Panc1 (cell line): Measurements from ENCODE around the gene RASD2. TPM values are rescaled to one million over a fixed set of nuclear protein-coding genes. Genes with fewer than 3 reads are reported as not detected.
A peak's percentile ranks its signal among the peaks of the same experiment; 100 is the strongest.

Source experiments
- ATAC-seq: fragments of 200-7000 bp; cut with Tn5 transposase; 2 replicates; pipeline ENCODE4 v1.9.1; 2020; ENCODE audit warnings: mild to moderate bottlenecking, moderate library complexity
- BruUV-seq: library from RNA; stranded (reverse); fragments of 400-500 nt; replicated peaks from 2 replicates; lab custom pipeline; 2021; lab: Mats Ljungman, UMichigan
- CTCF ChIA-PET: fragments of 300-600 bp; sonication (Branson Sonifier 250); formaldehyde crosslinking; loops from one replicate; lab custom pipeline; 2022; ENCODE audit warnings: antibody characterized with exemption; lab: Charles Lee
- POLR2A ChIA-PET: fragments of 300-600 bp; sonication (Branson Sonifier 250); formaldehyde crosslinking; loops from one replicate; lab custom pipeline; 2022; ENCODE audit warnings: antibody characterized with exemption; lab: Charles Lee
- DNase-seq: peaks from one replicate; pipeline ENCODE4 v3.0.0-alpha.2; 2010; ENCODE audit warnings: low read depth, low spot score
- H3K27ac ChIP-seq: 2 replicates; pipeline ENCODE4 v1.5.1; 2011; ENCODE audit warnings: mild to moderate bottlenecking, low read length, inconsistent platforms
- H3K27me3 ChIP-seq: fragments of 200-500 bp; sonication (Bioruptor generic); 2 replicates; pipeline ENCODE4 v1.6.0; 2014; ENCODE audit warnings: low read length, inconsistent platforms; ENCODE audit not compliant: control insufficient read depth, insufficient read depth
- H3K36me3 ChIP-seq: fragments of 200-500 bp; sonication (Bioruptor generic); 2 replicates; pipeline ENCODE4 v1.5.1; 2014; ENCODE audit warnings: inconsistent platforms, mild to moderate bottlenecking, low read length, moderate library complexity; ENCODE audit not compliant: control insufficient read depth, insufficient read depth
- H3K4me1 ChIP-seq: 2 replicates; pipeline ENCODE4 v1.5.1; 2011; ENCODE audit warnings: inconsistent platforms, mild to moderate bottlenecking, low read length, moderate library complexity; ENCODE audit not compliant: control insufficient read depth, insufficient read depth
- H3K4me3 ChIP-seq, 2 experiments: 2 replicates each; pipeline ENCODE4 v1.5.1; 2011 to 2012; ENCODE audit warnings: low read depth in 2 of 2, low read length in 2 of 2, mild to moderate bottlenecking in 2 of 2, inconsistent platforms in 1 of 2, moderate library complexity in 1 of 2
- H3K9me3 ChIP-seq: fragments of 200-500 bp; sonication (Bioruptor generic); 2 replicates; pipeline ENCODE4 v1.5.1; 2014; ENCODE audit warnings: low read depth, mild to moderate bottlenecking, inconsistent platforms, low read length, moderate library complexity; ENCODE audit not compliant: control insufficient read depth, insufficient read depth
- CTCF ChIP-seq: fragments of 450-650 bp; IDR thresholded peaks from 2 replicates; pipeline ENCODE4 v1.5.1; 2017; ENCODE audit warnings: mild to moderate bottlenecking
- POLR2AphosphoS5 ChIP-seq: IDR thresholded peaks from 2 replicates; pipeline ENCODE4 v1.6.1; 2012; ENCODE audit warnings: mild to moderate bottlenecking, low read depth, low read length, moderate library complexity
- REST ChIP-seq, 2 experiments: IDR thresholded peaks; 2 replicates each; pipeline ENCODE4 v1.6.1; 2011 to 2012; ENCODE audit warnings: low read depth in 2 of 2, control low read depth in 1 of 2, low read length in 1 of 2, mild to moderate bottlenecking in 1 of 2, moderate library complexity in 1 of 2; ENCODE audit not compliant: insufficient read depth in 1 of 2
- SIN3A ChIP-seq: IDR thresholded peaks from 2 replicates; pipeline ENCODE4 v1.6.1; 2012; ENCODE audit warnings: low read depth, mild to moderate bottlenecking, low read length, moderate library complexity, borderline replicate concordance; ENCODE audit not compliant: insufficient read depth
- TCF7L2 ChIP-seq: IDR thresholded peaks from 2 replicates; pipeline ENCODE4 v1.6.1; 2011; ENCODE audit warnings: mild to moderate bottlenecking, low read depth, low read length, inconsistent platforms
- in situ Hi-C: cut with HindIII; loops from 2 replicates; pipeline ENCODE4 v1.10.0; 2016; ENCODE audit warnings: low sequenced_read_pairs, low pct_unique_long_range_greater_than_20kb
- intact Hi-C: fragments of 100-400 bp; cut with micrococcal nuclease; formaldehyde crosslinking; loops from one replicate; pipeline ENCODE4 v1.10.0; 2022; ENCODE audit not compliant: unreplicated experiment
- total RNA-seq: library from RNA; stranded (reverse); gene quantifications from one replicate; pipeline ENCODE4 v1.2.1, GENCODE V29; 2021; ENCODE audit not compliant: unreplicated experiment

Gene RASD2
- total RNA-seq, 1 experiment from 2014 or later: 26.7 TPM

- Histone ChIP-seq H3K27me3 (no peaks in the 10 kb centered on the region), H3K36me3 (no peaks in the 10 kb centered on the region), H3K4me1 (peaks cover 31% of the 10 kb centered on the region), H3K27ac (peak overlapping the region; percentile 87), H3K4me3 (no peak overlapping the region), H3K9me3 (no peaks in the 10 kb centered on the region)
- intact Hi-C loops (no loop called here), in situ Hi-C loops (no loop called here)
- ATAC-seq (peak; percentile 26), DNase-seq (no peak)
- no peak for TF ChIP-seq SIN3A
- TF ChIP-seq CTCF: no peak
- TF ChIP-seq REST (IDR thresholded peaks at IDR 0.05; ENCODE audit: insufficient read depth in 1 of 2, low read depth in 2 of 2, low read length in 1 of 2): no peak
- no peak for TF ChIP-seq POLR2AphosphoS5
- TF ChIP-seq TCF7L2: no peak
- ChIA-PET CTCF (no interaction called here), POLR2A (no interaction called here)
- no TSS peak for BruUV-seq
Measured at GRCh38 chr22:35597692-35598395, 57.2 kb downstream of the RASD2 start.

DNA sequence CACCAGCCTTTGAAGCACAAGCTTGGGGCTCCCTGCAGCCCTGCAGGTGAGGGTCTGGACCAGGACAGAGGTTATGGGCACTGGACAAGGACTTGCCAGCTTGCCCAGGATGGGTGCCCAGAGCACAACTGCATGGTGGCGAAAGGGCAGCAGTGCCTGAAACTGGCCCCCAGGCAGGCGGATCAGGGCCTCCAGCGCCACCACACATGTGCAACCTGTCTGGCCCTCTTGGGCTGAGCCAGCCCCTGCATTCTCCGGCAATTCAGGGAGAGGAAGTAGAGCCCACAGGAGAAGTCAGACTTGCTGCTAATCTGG is 57.7 kb downstream of the RASD2 start:
- H3K36me3 ChIP-seq: no peaks in the 10 kb centered on the region
- no peak overlapping the region for H3K4me3 ChIP-seq
- intact Hi-C loops (no loop called here), in situ Hi-C loops (no loop called here)
- TF ChIP-seq REST (IDR thresholded peaks at IDR 0.05; ENCODE audit: insufficient read depth in 1 of 2, low read depth in 2 of 2, low read length in 1 of 2) (no peak), CTCF (no peak), TCF7L2 (no peak)
- no peak for DNase-seq
- ChIA-PET POLR2A (no interaction called here), CTCF (no interaction called here)
- H3K4me1 ChIP-seq: peaks cover 29% of the 10 kb centered on the region
- H3K27ac ChIP-seq: peak overlapping the region; percentile 87
- BruUV-seq: no TSS peak
- no peaks in the 10 kb centered on the region for H3K9me3 ChIP-seq
- ATAC-seq: peak; percentile 42; the same call in 1 of the 2 replicates
- H3K27me3 ChIP-seq: no peaks in the 10 kb centered on the region
